ENCODE data around the gene WDFY4.

WDFY4 gene

DNA sequence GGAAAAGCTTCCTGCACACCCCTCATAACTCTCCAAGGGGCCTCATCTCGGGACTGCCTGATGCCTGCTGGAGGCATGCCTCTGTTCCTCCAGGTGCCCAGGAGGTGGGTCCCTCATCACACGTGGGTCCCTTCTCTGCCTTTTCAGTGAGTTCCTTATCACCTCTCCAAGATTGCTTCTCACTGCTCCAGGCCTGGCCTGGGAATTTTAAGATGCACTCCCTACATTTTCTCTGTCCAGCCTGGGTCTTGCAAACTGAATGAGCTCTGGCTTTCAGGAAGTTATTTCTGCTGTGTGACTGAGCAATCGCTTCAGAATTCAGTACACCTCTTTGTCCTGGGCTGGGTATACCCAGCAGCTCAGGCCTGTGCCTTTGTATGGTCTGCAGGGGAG, 211.1 kb downstream of the WDFY4 start:
- TF ChIP-seq, protein P1, sequence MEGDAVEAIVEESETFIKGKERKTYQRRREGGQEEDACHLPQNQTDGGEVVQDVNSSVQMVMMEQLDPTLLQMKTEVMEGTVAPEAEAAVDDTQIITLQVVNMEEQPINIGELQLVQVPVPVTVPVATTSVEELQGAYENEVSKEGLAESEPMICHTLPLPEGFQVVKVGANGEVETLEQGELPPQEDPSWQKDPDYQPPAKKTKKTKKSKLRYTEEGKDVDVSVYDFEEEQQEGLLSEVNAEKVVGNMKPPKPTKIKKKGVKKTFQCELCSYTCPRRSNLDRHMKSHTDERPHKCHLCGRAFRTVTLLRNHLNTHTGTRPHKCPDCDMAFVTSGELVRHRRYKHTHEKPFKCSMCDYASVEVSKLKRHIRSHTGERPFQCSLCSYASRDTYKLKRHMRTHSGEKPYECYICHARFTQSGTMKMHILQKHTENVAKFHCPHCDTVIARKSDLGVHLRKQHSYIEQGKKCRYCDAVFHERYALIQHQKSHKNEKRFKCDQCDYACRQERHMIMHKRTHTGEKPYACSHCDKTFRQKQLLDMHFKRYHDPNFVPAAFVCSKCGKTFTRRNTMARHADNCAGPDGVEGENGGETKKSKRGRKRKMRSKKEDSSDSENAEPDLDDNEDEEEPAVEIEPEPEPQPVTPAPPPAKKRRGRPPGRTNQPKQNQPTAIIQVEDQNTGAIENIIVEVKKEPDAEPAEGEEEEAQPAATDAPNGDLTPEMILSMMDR (conservative IDR thresholded peaks at IDR 0.05; ENCODE audit: low read depth, low read length), result no peak
- DNase-seq (ENCODE audit: low read depth), result no peak
- H3K4me3 ChIP-seq (ENCODE audit: low read length), result no peak overlapping the region

GRCh38 chr10:48896756-48897440, 212.2 kb downstream of the WDFY4 start:
- TF ChIP-seq, protein P1 (conservative IDR thresholded peaks at IDR 0.05; ENCODE audit: low read depth, low read length), result no peak
- no peak overlapping the region for H3K4me3 ChIP-seq (ENCODE audit: low read length)
- no peak for DNase-seq (ENCODE audit: low read depth)

- no peak for DNase-seq (ENCODE audit: low read depth)
- TF ChIP-seq, protein P1 (conservative IDR thresholded peaks at IDR 0.05; ENCODE audit: low read depth, low read length), result no peak
- H3K4me3 ChIP-seq (ENCODE audit: low read length), result no peak overlapping the region
Observed at GRCh38 chr10:48897441-48897790, 212.7 kb downstream of the WDFY4 start.

DNA sequence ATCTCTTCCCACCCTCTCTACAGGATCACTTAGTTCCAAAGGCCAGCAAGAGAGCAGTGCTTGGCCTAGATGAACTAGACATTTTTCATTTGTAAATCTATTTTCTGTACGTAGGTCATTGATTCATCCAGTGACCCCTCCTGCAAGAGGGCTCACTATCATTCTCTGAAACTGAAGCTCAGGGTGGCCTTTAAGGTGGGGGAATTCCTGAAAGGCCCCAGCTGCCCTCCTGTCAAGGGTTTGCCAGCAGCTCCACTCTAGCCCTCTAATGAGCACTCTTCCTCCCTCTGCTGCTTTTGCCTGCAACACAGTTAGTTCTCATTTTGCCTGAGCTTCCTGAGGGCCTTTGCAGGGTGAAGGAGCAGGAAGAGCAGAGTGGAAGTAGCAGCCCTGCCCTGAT, 213.8 kb downstream of the WDFY4 start:
- TF ChIP-seq, protein P1 (conservative IDR thresholded peaks at IDR 0.05; ENCODE audit: low read depth, low read length), result no peak
- H3K4me3 ChIP-seq (ENCODE audit: low read length), result no peak overlapping the region
- DNase-seq (ENCODE audit: low read depth), result no peak

DNA sequence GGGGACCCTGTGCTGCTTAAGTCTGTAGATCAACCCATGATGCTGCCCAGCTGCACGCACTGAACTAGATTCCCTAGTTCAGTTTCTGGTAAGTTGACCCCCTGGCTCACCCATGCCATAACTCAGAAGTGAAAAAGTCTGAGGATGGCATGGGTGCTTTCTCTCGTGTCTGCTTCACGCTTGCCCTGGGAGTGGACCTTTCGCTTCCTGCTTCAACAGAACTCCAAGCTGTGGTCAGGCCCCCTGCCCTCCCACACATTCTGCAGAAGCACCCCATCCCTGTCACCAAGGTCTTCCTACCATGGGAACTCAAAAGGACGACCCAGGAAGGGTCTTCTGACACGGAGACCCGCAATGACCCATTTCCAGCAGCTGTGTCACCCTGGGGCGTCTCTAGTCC, 215.1 kb downstream of the WDFY4 start:
- no peak overlapping the region for H3K4me3 ChIP-seq (ENCODE audit: low read length)
- TF ChIP-seq, protein P1 (conservative IDR thresholded peaks at IDR 0.05; ENCODE audit: low read depth, low read length), result no peak
- no peak for DNase-seq (ENCODE audit: low read depth)

DNA sequence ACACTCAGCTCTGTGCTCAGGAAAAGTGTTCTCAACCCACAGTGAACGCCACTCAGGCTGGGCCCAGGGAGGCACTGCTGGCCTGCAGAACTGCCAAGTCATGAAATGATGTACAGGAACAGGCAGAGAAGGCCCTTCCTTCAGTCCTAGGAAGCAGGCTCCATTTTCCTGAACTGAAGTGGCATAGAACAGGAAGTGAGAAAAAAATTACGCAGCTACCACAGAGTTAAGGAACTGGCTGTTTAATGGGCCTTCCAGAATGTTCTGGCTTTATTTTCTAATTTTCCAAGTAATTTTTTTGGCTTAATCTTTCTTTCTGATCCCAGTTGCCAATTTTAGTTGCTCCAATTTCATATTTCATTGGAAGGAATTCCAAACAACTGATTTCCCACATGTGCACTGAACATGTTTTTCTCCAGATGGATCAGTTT, 215.7 kb downstream of the WDFY4 start:
- TF ChIP-seq, protein P1 (conservative IDR thresholded peaks at IDR 0.05; ENCODE audit: low read depth, low read length), result no peak
- no peak overlapping the region for H3K4me3 ChIP-seq (ENCODE audit: low read length)
- DNase-seq (ENCODE audit: low read depth), result no peak

DNA sequence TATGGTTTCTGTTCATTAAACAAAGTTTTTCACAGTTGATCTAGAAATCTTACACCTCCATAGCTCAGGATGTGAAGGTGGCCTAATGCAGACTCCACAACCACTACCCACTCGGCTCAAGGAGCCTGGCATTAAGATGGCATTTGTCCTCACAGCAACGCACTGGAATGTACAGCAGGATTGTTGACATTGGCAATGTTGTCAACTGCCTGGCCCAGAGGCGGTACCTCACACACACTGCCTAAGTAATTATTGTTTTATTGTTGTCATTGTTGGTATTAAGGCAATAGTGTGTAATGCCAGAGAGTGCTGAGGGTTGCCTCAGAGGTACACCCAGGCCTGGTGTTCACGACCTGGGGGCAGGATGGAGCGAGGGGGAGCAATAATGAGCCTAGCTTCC, 216.6 kb downstream of the WDFY4 start:
- TF ChIP-seq, protein P1 (conservative IDR thresholded peaks at IDR 0.05; ENCODE audit: low read depth, low read length), result no peak
- no peak overlapping the region for H3K4me3 ChIP-seq (ENCODE audit: low read length)
- no peak for DNase-seq (ENCODE audit: low read depth)

Measured in retinal pigment epithelial cell (primary cell).